GM18508 (cell line): ENCODE measurements around the gene ZSCAN12.
"Not testable (repeated sequence)": the region's sequence is repeated elsewhere in the genome, so short reads cannot be mapped to it uniquely, and the experiment has no call there.

ENCODE experiments used
- ATAC-seq: cut with Tn5 transposase; IDR thresholded peaks from one replicate; pipeline ENCODE4 v1.9.1; 2021; ENCODE audit warnings: moderate number of reproducible peaks; ENCODE audit not compliant: insufficient read depth, unreplicated experiment

The ZSCAN12 gene

GRCh38 chr6:28399350-28400121, at the start of gene ZSCAN12:
ZSCAN12 (minus strand) TSS chr6:28399747; CDS start chr6:28398405, 1,342 bp downstream.
- ATAC-seq: peak; percentile 66

GRCh38 chr6:28449056-28449455, 49.5 kb upstream of the ZSCAN12 start:
- no peak for ATAC-seq

GRCh38 chr6:28447512-28447906, 48.0 kb upstream of the ZSCAN12 start:
- ATAC-seq: not testable (repeated sequence)

GRCh38 chr6:28446818-28447511, 47.4 kb upstream of the ZSCAN12 start:
- no peak for ATAC-seq

GRCh38 chr6:28444759-28445158, 45.2 kb upstream of the ZSCAN12 start:
- ATAC-seq: not testable (repeated sequence)

- peak; percentile 90 for ATAC-seq
Observed at GRCh38 chr6:28443112-28443773, 43.7 kb upstream of the ZSCAN12 start, which contains the start of gene ZSCAN23. ZSCAN23 (minus strand) TSS chr6:28443491; CDS start chr6:28436266, 7,225 bp downstream.

GRCh38 chr6:28442586-28442985, 43.0 kb upstream of the ZSCAN12 start:
- ATAC-seq: no peak

GRCh38 chr6:28436404-28436803, 36.9 kb upstream of the ZSCAN12 start:
- ATAC-seq: no peak

- ATAC-seq: no peak
Observed at GRCh38 chr6:28433119-28433518, 33.6 kb upstream of the ZSCAN12 start.

GRCh38 chr6:28429781-28430180, 30.2 kb upstream of the ZSCAN12 start:
- no peak for ATAC-seq

GRCh38 chr6:28425944-28426541, 26.5 kb upstream of the ZSCAN12 start:
- no peak for ATAC-seq

GRCh38 chr6:28424163-28424562, 24.6 kb upstream of the ZSCAN12 start:
- no peak for ATAC-seq

GRCh38 chr6:28423546-28423945, 24.0 kb upstream of the ZSCAN12 start:
- no peak for ATAC-seq

- no peak for ATAC-seq
Observed at GRCh38 chr6:28413681-28414080, 14.1 kb upstream of the ZSCAN12 start.

GRCh38 chr6:28410767-28411166, 11.2 kb upstream of the ZSCAN12 start:
- ATAC-seq: no peak

- ATAC-seq: no peak
Observed at GRCh38 chr6:28408076-28408802, 8.7 kb upstream of the ZSCAN12 start.

GRCh38 chr6:28407401-28407800, 7.9 kb upstream of the ZSCAN12 start:
- no peak for ATAC-seq

GRCh38 chr6:28403923-28404322, 4.4 kb upstream of the ZSCAN12 start:
- ATAC-seq: not testable (repeated sequence)

GRCh38 chr6:28402197-28402596, 2.6 kb upstream of the ZSCAN12 start:
- ATAC-seq: no peak

GRCh38 chr6:28401172-28401571, 1.6 kb upstream of the ZSCAN12 start:
- ATAC-seq: no peak
